Stimulated activated CD8-positive, alpha-beta memory T cell treated with anti-CD3 and anti-CD28 coated beads, Interleukin-4, amount 100 ng/mL, for 24 hours (primary cell): ENCODE measurements around the gene TGFBRAP1.
"Not testable (repeated sequence)": the region's sequence is repeated elsewhere in the genome, so short reads cannot be mapped to it uniquely, and the experiment has no call there.

ENCODE experiments used
- DNase-seq: peaks from one replicate; pipeline ENCODE4 v3.0.0-alpha.2; 2020; ENCODE audit warnings: low read depth

TGFBRAP1 gene

DNA sequence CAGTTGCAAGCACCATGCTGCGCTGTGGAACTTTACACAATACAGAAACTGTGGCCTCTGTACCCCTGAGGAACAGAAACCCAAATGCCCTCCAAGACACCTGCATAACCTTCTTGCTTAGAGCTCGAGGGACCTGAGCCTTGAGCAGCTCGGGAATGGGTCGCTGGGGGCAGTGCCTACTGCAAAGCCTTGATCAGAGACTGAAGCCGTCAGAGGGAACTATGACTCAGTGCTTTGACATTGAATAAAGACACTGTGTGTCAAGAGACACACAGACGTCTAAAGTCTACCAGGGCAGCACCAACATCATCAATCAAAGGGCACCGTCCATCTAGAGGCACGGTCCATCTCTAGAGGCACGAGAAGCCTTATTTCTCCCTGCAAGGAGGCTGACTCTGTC lies 57.4 kb downstream of the TGFBRAP1 start:
- no peak for DNase-seq

DNA sequence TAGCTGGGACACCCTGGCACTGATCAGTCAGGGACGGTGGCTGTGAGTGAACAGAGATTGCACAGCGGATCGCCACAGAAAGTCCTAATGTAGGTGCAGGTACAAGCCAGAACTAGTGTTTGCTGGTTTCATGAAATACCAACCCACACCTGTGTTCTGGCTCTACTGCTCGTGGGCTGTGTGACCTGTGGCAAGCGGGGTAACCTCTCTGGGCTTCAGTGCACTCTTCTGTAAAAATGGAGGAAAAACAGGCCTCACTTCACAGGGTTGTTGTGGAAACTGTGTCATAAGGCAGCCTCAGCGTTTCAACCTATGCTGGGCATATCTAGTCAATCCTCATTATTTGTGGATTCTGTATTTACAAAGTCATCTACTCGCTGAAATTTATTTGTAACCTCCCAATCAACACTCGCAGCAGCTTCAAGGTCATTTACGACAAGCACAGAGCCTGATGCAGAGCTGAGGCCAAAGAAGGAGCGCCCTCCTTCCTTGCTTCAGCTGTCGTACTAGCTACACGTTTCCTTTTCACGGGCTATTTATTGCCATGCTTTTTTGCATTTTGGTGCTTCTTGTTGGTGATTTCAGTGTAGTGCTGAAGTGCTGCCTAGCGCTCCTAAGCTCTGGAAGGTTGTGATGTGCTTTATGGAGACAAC lies 58.0 kb downstream of the TGFBRAP1 start:
- no peak for DNase-seq

DNA sequence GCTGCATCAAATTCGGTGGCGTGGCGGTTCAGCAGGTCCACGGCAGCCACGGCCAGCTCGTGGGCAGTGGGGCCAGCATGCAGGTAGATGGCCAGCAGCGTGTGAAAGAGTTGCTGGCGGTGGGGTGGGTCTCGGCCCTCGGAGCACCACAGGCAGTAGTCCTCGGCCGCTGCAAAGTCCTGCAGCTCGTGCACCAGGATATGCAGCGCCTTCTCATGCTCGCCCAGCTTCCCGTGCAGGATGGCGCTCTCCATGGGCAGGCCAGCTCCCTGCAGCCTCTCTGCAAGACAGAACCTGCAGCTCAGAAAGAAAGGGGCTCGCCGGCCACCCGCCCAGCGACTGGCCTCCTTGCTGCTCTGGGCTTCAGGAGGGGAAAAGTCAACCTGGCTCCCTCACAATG lies 60.1 kb downstream of the TGFBRAP1 start:
- DNase-seq, result no peak

DNA sequence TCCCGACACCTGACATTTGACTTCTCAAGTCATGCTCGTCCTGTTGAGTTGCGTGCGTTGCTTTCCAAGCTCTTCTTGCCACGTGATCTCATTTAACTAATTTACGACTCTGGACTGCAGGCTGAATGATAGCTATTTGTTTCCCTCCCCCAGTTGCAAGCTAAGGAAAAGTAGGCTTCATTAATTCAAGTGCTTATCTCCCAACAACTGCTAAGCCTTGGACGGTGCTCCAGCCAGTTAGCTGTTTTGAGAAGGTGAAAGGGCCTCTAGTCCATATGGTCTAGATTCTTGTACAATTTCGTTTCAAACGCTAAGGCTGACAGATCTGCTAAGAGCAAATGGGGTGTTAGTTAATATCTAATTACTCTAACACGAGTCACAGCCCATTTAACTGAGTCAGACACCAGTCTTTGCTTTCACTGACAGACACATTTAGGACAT lies 66.9 kb downstream of the TGFBRAP1 start:
- no peak for DNase-seq

DNA sequence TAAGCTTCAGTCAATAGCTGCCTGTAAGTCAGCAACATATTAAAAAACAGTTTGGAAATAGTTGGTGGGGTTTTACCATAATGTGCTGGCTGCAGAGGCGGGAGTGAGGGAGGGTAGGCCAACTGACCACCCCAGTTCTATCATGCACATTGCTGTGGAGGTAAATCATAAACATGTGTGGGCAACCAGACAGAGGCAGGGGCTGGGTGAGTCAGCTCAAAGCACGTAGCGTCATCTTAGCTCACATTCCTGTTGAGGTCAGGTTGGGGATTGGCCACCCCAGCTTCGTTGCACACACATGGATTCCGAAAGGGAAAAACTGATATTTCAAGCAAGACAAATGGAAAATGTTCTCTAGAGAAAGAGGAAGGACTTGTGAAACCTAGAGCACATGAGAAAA lies 68.5 kb downstream of the TGFBRAP1 start:
- no peak for DNase-seq

DNA sequence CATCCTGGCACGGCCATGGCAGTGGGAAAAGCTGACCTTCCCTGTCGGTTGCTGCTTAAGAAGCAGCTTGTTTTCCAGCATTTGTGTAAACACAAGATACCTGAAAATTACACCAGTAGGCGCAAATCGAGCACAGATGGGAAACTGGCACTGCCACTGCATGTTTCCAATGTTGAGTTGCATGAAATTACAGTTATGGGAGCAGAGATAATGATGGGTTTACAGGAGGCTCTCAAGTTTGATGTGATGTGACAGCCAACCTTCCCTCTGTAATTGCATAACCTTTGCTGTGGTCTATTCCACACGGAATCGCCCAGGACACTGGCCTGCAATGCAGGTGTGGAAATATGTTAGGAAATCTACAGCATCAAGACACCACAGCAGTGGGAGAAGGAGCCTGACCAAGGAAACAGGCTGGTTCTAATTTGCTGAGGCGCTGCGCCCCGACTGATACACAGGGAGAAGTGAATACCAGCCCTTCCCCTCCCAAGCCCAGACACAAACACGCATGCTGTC lies 70.6 kb downstream of the TGFBRAP1 start:
- no peak for DNase-seq

DNA sequence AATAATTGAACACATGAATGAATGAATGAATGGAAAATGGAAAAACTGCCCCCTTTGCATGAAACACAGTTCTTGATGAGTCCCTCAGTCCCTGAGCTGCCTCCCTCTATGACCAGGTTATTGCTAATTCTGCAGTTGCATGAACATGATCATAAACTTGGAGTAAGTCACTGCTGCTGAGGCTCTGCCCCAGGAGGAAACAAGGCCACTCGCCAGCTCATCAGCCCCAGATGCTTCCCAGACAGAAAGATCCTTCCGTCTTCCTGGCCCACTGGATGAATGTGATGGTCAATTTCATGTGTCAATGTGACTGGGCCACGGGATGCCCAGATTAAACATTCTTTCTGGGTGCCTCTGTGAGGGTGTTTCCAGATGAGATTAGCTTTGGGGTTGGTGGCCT lies 71.6 kb downstream of the TGFBRAP1 start:
- no peak for DNase-seq

DNA sequence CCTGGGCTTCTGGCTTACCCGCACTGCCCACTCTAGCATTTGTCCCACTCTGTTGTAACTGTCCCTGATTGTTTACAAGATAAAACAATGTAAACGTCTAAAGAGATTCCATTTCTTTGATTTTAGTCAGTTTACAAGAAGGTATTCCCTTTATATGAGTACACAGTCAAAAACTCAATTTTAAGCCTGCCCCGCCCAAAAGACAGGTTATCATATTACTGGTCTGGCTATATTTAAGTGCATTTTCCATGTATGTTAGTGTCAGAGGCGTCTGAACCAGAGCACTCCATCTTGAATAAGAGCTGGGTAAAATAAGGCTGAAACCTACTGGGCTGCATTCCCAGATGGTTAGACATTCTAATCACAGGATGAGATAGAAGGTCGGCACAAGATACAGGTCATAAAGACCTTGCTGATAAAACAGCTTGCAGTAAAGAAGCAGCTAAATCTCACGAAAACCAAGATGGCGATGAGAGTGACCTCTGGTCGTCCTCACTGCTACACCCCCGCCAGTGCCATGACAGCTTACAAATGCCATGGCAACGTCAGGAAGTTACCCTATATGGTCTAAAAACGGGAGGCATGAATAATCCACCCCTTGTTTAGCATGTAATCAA lies 73.0 kb downstream of the TGFBRAP1 start:
- DNase-seq, result no peak

DNA sequence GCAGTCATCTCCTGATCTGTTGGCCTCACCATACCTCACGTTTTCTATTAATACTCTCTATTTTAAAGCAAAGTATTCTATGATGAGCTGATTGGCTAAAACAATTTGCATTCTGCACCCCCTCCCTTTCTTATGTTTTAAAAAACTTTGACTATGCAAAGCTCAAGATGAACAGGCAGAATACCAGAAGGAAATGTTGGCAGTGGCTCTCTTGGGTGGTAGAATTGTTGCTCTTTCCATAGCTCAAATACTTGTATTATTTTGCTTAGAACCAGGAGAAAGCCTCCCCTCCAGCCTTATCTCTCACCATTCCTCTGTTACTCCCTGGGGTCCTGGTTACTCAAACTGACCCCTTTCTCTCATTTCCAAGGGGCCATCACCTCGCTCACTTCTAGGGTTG lies 73.6 kb downstream of the TGFBRAP1 start:
- DNase-seq, result no peak

DNA sequence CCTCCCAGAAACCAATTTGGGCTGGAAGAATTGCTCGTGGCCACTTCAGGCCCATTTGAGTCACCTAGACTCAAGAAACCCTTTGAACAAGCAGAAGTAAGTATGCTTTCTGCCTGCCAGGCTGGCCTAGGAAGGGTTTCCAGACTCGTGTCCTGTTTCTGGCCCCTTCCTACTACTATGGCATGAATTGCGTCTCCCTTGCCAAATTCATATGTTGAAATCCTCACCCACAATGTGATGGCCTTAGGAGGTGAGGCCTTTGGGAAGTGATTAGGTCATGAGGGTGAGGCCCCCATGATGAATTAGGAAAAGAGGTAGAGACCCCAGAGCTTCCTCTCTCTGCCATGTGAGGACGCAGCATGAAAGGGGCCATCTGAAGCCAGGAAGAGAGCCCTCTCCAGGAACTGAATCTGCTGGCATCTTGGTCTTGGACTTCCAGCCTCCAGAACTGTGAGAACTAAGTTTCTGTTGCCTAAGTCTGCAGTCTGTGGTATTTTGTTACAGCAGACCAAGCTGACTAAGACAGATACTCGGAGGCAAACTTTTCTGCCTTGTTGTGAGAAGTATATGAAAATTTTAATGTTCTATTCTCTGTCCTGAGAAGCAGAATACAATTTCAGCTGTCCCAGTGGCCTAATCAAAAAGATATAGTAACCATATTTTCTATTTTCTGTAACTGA lies 74.9 kb downstream of the TGFBRAP1 start:
- no peak for DNase-seq

DNA sequence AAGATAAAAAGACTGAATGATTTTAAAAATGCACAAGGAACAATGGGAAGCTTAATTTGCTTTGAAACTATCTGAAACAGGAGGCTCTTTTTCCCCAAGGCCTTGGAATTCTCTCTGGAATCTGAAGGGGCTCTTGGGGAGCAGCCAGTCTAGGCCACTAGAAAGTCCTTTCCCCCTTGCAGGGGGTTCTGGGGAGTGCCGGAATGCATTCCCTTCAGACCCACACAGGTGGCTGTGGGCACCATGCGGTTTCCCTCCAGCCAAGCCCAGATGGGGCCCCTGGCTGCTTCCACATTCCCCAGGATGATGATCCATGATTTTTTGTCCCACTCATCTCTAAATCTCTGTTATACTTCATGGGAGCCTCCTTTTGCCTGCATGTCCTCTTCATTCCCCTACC lies 77.3 kb downstream of the TGFBRAP1 start:
- DNase-seq, result no peak

DNA sequence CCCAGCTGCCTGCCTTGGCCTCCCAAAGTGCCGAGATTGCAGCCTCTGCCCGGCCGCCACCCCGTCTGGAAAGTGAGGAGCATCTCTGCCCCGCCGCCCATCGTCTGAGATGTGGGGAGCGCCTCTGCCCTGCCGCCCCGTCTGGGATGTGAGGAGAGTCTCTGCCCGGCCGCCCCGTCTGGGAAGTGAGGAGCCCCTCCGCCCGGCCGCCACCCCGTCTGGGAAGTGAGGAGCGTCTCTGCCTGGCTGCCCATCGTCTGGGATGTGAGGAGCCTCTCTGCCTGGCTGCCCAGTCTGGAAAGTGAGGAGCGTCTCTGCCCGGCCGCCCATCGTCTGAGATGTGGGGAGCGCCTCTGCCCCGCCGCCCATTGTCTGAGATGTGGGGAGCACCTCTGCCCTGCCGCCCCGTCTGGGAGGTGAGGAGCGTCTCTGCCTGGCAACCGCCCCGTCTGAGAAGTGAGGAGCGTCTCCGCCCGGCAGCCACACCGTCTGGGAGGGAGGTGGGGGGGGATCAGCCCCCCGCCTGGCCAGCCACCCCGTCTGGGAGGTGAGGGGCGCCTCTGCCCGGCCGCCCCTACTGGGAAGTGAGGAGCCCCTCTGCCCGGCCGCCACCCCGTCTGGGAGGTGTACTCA lies 78.4 kb downstream of the TGFBRAP1 start:
- DNase-seq, result not testable (repeated sequence)

DNA sequence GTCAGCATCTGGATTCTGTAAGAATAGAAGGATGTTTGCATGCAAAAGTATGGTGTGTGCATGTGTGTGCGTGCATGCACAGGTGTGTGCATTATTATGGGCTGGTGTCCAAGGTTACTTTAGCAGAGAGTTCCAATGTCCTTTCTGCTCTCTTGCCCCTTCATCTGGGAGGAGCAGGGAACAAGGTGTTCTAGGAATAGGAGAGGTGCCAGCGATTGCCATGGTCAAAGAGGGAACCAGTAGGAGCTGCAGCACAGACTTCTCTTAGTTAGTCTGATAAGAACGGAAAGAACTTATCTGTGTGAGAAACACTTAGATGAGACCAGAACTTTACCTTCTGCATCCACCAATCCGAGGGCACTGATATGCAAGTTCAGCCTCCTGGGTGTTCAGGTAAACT lies 79.6 kb downstream of the TGFBRAP1 start:
- DNase-seq, result no peak

DNA sequence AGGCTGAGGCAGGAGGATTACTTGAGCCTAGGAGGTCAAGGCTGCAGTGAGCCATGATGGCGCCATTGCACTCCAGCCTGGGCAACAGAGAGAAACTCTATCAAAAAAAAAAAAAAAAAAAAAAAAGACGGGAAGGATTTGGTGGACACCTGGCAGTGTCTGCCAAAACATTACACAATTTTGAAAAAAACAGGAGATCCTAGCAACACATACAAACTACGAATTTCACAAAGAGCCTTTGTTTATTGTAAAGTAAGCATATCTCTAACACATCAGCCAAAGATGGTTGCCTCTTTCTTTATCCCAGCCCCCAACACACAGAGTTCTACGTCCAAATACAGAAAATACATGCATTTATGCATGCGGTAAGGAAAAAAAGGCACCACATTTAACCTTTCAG lies 80.4 kb downstream of the TGFBRAP1 start:
- DNase-seq, result no peak

DNA sequence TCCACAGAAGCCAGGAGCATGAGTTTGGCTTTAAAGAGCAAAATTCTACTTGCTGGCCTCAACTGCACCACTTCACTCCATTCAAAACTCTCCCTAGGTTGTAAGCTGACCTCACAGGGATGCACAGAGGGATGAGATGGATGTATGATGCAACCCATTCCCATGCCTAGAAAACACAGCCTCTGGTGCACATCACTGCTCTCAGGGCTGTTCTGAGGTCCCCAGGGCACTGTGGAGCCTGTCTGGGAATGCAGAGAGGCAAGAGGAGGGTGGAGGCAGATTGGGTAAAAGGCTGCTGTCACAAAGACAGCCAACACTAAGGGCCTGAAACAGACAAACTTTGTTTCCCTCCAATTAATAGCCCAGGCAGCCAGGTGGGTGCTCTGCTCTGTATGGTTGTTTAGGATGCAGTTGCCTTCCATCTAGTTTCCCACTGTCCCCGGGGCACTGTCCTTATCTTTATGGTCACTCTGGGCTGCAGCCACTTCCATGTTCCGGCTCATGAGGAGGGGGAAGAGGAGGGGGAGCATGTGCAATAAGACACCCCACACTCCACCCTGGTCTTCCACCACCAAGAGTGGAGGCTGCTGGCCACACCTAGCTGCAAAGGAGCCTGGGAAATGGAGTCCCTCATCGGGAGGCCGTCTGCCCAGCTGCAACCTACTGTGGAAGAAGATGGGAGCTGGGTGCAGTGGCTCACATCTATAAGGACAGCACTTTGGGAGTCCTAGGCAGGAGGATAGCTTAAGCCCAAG lies 81.0 kb downstream of the TGFBRAP1 start:
- DNase-seq, result no peak

DNA sequence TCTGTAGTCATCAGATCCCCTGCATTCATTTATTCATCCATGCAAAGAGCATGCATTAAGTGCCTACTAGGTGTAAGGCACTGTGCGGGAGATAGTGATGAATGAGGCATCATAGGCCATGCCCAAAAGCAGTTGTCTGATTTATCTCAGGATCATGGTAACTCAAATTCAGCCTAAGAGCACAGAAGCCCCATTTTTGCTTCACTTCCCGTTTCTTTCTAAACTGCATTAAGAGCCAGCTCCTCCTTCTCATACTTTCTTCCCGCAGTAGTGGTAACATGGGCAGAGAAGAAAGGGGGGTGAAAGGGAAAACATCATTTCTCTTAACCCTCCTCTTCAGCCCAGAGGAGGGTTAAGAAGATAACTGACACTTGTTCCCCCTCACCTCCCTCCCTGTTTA lies 85.1 kb downstream of the TGFBRAP1 start:
- no peak for DNase-seq

DNA sequence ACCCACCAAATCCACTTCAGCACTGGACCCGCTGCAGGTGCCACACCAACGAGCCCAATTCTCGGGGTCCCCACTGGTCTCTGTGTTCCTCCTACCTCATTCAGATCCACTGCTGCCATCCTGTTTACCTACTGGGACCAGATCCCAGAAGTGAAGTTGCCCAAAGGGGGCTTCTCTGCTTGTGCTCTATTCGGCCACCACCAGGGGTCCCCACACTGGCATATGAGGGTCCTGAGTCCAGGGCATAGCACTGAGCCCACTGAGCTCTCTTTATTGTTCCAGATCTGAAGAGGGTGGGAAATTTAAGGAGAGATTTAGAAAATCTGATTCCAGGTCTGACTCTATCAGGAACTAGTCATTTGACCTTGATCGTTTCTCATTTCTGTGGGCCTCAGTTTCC lies 85.6 kb downstream of the TGFBRAP1 start:
- no peak for DNase-seq

DNA sequence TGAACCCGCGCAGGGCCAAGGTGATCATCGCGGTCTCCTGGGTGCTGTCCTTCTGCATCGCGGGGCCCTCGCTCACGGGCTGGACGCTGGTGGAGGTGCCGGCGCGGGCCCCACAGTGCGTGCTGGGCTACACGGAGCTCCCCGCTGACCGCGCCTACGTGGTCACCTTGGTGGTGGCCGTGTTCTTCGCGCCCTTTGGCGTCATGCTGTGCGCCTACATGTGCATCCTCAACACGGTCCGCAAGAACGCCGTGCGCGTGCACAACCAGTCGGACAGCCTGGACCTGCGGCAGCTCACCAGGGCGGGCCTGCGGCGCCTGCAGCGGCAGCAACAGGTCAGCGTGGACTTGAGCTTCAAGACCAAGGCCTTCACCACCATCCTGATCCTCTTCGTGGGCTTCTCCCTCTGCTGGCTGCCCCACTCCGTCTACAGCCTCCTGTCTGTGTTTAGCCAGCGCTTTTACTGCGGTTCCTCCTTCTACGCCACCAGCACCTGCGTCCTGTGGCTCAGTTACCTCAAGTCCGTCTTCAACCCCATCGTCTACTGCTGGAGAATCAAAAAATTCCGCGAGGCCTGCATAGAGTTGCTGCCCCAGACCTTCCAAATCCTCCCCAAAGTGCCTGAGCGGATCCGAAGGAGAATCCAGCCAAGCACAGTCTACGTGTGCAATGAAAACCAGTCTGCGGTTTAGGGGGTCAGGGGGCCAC lies 87.1 kb downstream of the TGFBRAP1 start:
- no peak for DNase-seq

DNA sequence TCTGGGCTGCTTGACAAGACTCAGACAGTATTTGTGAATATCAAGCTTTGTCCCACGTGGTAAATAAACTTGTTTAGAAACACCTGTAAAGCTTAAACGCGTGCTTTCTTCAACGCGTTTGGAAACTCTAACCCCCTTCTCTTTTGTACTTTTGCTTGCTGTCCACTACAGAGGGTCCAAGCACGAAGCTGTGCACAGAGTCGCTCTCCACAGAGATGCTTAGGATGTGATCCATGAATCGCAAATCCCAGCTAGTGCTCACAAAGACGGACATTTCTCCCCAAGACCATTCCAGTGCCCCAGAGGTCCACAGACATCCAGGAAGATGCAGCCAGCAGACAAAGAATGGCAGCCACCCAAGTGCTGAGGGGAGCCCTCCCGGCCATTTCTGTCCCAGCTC lies 88.1 kb downstream of the TGFBRAP1 start, which contains the start of gene GPR45:
TSS of gene GPR45 (plus strand) at position 301 of the 400 bp plus-strand sequence. CDS start 116 bp downstream, outside the sequence.
- no peak for DNase-seq

DNA sequence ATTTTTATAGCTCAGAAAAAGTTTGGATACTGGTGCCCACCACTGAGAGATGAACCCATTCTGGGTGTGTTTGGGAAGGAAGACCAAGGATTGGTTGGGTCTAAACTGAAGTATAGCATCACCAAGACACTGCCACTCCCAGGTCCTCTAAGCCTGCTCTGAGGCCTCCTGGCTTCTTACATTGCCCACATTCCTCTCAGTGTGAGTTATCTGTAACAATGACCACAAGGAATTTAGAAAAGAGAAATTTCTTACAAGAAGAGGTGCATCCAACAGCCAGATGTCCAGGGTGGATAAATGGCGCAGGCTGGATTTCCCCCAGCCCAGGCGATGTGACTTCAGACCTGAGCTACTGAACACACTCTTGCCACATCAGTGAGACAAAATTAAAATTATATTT lies 89.6 kb downstream of the TGFBRAP1 start:
- no peak for DNase-seq

DNA sequence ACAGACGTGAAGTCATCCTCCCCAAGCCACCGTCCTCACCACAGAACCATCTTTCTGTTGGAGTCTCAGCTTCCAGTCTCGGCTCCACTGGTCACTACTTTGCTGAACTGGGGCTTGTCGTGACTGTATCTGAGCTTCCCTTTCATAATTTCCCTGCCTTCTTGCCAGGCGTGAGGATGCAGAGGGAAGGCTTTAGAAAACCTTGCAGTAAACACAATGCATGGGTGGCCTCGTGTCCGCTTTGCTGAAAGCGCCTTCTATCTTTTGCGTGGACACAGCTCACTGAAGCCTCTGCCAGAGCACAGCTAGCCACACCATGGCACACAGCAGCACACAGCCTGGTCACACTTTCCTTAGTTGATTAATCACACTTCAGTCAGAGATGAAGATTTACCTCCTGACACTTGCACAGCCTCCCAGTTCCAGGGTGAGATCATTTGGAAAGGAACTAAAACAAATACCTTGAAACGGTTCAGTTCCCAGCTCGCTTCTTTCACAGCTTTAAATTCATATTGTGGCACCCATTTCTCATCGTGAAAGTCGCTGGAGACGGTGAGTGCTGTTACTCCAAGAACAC lies 90.8 kb downstream of the TGFBRAP1 start:
- no peak for DNase-seq
